ENCODE measurements around the gene LGALSL. TPM values are rescaled to one million over a fixed set of nuclear protein-coding genes. Genes with fewer than 3 reads are reported as not detected.
A peak's percentile ranks its signal among the peaks of the same experiment; 100 is the strongest.

Gene LGALSL
- total RNA-seq, 4 donors from 2014 or later: 13.1 to 30.7 (median 18.1) TPM

DNA sequence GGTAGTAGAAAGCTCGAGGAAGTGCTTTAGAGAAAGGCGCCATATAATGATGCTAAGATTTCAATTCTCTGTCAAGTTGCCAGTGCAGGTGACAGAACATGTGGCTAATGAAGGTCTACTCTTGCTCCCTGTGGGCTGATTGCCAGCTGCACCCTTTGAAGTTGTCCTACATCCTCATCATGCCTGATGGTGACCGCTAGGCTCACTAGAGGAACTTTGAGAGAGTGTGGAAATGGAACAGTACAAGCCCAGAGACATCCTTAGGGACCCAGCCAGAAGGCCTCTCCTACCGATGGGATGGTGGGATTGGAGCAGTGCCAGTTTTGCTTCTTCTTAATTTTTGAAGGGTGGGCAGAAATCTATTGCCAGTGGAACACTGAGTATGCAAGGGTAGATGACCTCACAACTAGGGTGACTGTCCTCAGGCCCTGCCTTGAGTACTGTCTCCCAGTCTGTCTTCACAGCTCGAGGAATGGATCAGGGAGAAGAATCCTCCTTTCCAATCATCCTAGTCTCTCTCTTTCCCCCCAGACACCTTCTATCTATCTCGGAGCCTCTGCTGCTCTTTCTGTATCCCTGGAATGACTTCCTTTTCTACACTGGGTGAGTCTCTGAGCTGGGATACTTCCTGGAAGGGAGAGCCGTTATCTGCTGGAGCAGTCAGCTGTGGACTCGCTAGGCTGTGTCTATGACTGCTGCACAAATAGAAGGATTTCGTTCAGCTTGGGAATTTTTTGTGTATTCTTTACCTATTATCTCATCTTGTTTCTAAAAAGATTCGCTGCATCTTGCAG is 33.5 kb downstream of the LGALSL start:
- H3K4me3 ChIP-seq: no peak overlapping the region
- no peak overlapping the region for H3K27ac ChIP-seq
- intact Hi-C loops (cut with DNase I; ENCODE audit: low total_unique reads) (loop anchor here (1.0 kb wide), 1 partner anchor 156 kb away; no protein-coding TSS in a partner anchor), in situ Hi-C loops (cut with MboI; ENCODE audit: low pct_ligation_motif_present in 1 of 4, low pct_unique_long_range_greater_than_20kb in 1 of 4, low sequenced_read_pairs in 3 of 4) (loop anchor here (5.0 to 25.0 kb wide), 4 partner anchors 143 to 450 kb away; no protein-coding TSS in a partner anchor)
- no peaks in the 10 kb centered on the region for H3K36me3 ChIP-seq
- no peaks in the 10 kb centered on the region for H3K9me3 ChIP-seq
- no peak for DNase-seq
- TF ChIP-seq EP300 (IDR thresholded peaks at IDR 0.05; ENCODE audit: low read depth): no peak
- TF ChIP-seq POLR2A (IDR thresholded peaks at IDR 0.05): no peak
- TF ChIP-seq POLR2AphosphoS5 (IDR thresholded peaks at IDR 0.05): no peak
- TF ChIP-seq, protein P1, sequence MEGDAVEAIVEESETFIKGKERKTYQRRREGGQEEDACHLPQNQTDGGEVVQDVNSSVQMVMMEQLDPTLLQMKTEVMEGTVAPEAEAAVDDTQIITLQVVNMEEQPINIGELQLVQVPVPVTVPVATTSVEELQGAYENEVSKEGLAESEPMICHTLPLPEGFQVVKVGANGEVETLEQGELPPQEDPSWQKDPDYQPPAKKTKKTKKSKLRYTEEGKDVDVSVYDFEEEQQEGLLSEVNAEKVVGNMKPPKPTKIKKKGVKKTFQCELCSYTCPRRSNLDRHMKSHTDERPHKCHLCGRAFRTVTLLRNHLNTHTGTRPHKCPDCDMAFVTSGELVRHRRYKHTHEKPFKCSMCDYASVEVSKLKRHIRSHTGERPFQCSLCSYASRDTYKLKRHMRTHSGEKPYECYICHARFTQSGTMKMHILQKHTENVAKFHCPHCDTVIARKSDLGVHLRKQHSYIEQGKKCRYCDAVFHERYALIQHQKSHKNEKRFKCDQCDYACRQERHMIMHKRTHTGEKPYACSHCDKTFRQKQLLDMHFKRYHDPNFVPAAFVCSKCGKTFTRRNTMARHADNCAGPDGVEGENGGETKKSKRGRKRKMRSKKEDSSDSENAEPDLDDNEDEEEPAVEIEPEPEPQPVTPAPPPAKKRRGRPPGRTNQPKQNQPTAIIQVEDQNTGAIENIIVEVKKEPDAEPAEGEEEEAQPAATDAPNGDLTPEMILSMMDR (IDR thresholded peaks at IDR 0.05): no peak
- 49 to 51% methylated on average over 8 to 10 of the region's 10 CpGs for WGBS, 2 donors (ENCODE audit: low coverage in 1 of 2)
- H3K27me3 ChIP-seq: no peaks in the 10 kb centered on the region
- H3K4me1 ChIP-seq: peaks cover 0 to 14% (median 5%) of the 10 kb centered on the region in 4 donors

DNA sequence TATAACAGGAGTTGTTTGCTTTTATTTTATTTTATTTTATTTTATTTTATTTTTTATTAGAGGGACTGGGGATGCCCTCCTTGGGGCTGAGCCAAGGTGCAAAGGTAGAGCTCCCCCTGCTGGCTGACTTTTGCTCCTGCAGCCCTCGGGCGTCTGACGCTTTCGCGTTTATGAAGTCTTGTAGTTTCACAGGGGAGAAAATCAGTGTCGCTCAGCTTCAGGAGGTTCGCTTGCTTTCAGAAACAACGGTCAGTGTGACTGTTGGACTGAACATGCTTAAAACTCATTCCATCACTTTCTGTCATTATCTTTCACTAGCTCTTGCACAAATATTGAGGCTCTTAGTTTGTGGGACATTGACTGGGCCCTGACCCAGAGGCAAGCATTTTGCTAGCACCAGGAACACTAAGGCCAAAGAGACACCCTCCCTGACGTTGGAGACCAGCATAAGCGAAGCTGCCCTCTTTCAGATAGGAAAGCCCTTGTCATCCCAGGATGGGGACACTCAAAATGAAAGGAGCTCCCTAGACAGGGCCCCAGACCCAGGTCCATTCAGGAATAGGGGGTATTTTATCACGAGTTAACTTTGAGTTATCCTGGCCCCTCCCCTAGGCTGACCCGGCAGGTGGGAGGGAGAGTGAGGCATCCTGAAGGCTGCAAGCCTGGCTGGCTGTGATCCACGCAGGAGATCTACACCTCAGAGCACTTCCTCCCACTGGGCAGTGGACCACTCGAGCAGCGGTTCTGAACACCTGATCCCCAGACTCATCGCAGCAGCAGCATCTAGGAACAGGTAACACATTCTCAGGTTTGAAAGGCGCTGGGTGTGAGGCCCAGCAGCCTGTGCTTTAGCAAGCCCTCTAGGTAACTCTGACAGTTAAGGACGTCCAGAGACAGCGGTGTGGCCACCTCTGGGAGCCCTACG is 34.4 kb downstream of the LGALSL start:
- Histone ChIP-seq H3K4me3 (no peak overlapping the region), H3K36me3 (no peaks in the 10 kb centered on the region), H3K4me1 (peaks cover 0 to 14% (median 5%) of the 10 kb centered on the region in 4 donors), H3K9me3 (no peaks in the 10 kb centered on the region), H3K27ac (no peak overlapping the region), H3K27me3 (no peaks in the 10 kb centered on the region)
- TF ChIP-seq, protein P1 (IDR thresholded peaks at IDR 0.05): peak; percentile 96 to 99 (median 98)
- TF ChIP-seq POLR2AphosphoS5 (IDR thresholded peaks at IDR 0.05): no peak
- 4 to 49% methylated on average over 7 to 20 of the region's 20 CpGs for WGBS, 2 donors (ENCODE audit: low coverage in 1 of 2)
- in situ Hi-C loops (cut with MboI; ENCODE audit: low pct_ligation_motif_present in 1 of 4, low pct_unique_long_range_greater_than_20kb in 1 of 4, low sequenced_read_pairs in 3 of 4): loop anchor here (5.0 to 25.0 kb wide), 4 partner anchors 144 to 451 kb away; no protein-coding TSS in a partner anchor
- peak; percentile 78 for DNase-seq
- intact Hi-C loops (cut with DNase I; ENCODE audit: low total_unique reads): loop anchor here (1.0 kb wide), 1 partner anchor 157 kb away; no protein-coding TSS in a partner anchor

DNA sequence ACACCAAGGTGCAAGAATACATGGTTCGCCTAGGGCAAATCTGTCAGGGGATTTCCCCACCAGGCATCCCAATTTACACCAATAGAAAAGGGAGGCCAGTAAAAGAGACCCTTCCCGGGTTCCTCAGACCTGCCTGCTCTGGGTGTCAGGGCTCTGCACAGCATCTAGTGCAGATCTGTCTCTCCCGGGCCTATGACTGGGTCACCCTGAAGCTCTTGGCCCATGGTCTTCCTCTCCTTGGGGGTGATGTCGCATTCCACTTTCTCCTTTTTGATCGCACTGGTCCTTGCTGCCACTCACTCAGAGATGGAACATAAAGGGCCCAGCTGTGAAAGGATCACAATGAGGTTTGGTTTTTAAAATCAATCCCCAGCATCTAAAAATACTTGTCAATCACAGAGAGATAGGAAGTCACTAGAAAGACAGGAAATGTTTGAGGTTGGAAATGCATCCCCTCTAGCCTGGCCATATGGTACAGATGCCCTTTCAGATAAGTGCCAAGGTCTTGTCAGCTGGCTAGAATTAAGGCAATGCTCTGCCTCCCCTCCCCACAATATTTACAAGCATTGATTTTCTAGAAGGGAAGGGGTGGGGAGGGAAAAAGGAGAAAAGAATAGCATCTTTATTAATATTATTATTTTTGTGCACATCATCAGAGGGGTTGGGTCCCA is 35.3 kb downstream of the LGALSL start:
- Histone ChIP-seq H3K27ac (no peak overlapping the region), H3K4me3 (no peak overlapping the region), H3K36me3 (no peaks in the 10 kb centered on the region), H3K9me3 (no peaks in the 10 kb centered on the region), H3K4me1 (peaks cover 0 to 14% (median 5%) of the 10 kb centered on the region in 4 donors), H3K27me3 (no peaks in the 10 kb centered on the region)
- 70% methylated on average over 2 to 5 of the region's 5 CpGs for WGBS, 2 donors (ENCODE audit: low coverage in 1 of 2)
- DNase-seq: no peak
- in situ Hi-C loops (cut with MboI; ENCODE audit: low pct_ligation_motif_present in 1 of 4, low pct_unique_long_range_greater_than_20kb in 1 of 4, low sequenced_read_pairs in 3 of 4) (loop anchor here (5.0 to 25.0 kb wide), 4 partner anchors 144 to 452 kb away; no protein-coding TSS in a partner anchor), intact Hi-C loops (cut with DNase I; ENCODE audit: low total_unique reads) (no loop called here)
- TF ChIP-seq, protein P1 (IDR thresholded peaks at IDR 0.05): no peak
- TF ChIP-seq EP300 (IDR thresholded peaks at IDR 0.05; ENCODE audit: low read depth) (no peak), POLR2A (IDR thresholded peaks at IDR 0.05) (no peak), POLR2AphosphoS5 (IDR thresholded peaks at IDR 0.05) (no peak)

Data from transverse colon (tissue), 4 donors.